Caco-2 (cell line): ENCODE results near the gene SCAP. TPM values are rescaled to one million over a fixed set of nuclear protein-coding genes. Genes with fewer than 3 reads are reported as not detected.

Experiments used
- BruUV-seq: library from RNA; stranded (reverse); fragments of 400-500 nt; replicated peaks from 2 replicates; lab custom pipeline; 2021; lab: Mats Ljungman, UMichigan
- CTCF ChIA-PET: fragments of 300-600 bp; sonication (Branson Sonifier 250); formaldehyde crosslinking; loops from one replicate; lab custom pipeline; 2022; ENCODE audit warnings: antibody characterized with exemption; lab: Charles Lee
- POLR2A ChIA-PET: fragments of 300-600 bp; sonication (Branson Sonifier 250); formaldehyde crosslinking; loops from one replicate; lab custom pipeline; 2022; ENCODE audit warnings: antibody characterized with exemption; lab: Charles Lee
- DNase-seq, 2 experiments: peaks; one replicate each; pipeline versions ENCODE4 v3.0.0 to v3.0.0-alpha.2; 2020 to 2022
- H3K27me3 ChIP-seq: replicated peaks from 2 replicates; pipeline ENCODE4 v1.6.0; 2011; ENCODE audit warnings: low read length; ENCODE audit not compliant: control insufficient read depth, insufficient read depth
- H3K36me3 ChIP-seq: 2 replicates; pipeline ENCODE4 v1.5.1; 2011; ENCODE audit warnings: low read length; ENCODE audit not compliant: control insufficient read depth, insufficient read depth
- H3K4me1 ChIP-seq: fragments of 250-450 bp; sonication (Bioruptor Pico); 2 replicates; pipeline ENCODE4 v1.5.1; 2020; ENCODE audit warnings: mild to moderate bottlenecking
- H3K4me3 ChIP-seq: 2 replicates; pipeline ENCODE4 v1.5.1; 2011; ENCODE audit warnings: low read depth, mild to moderate bottlenecking, control low read depth, low read length
- H3K9me3 ChIP-seq: fragments of 250-450 bp; sonication (Bioruptor Pico); 2 replicates; pipeline ENCODE4 v1.5.1; 2020; ENCODE audit warnings: mild to moderate bottlenecking, moderate library complexity
- H3K27ac Mint-ChIP-seq: one replicate; pipeline ENCODE4 v1.8.0; 2022; ENCODE audit warnings: mixed read lengths; ENCODE audit not compliant: unreplicated experiment
- H3K27me3 Mint-ChIP-seq: one replicate; pipeline ENCODE4 v1.8.0; 2022; ENCODE audit warnings: mixed read lengths; ENCODE audit not compliant: insufficient read depth, unreplicated experiment
- H3K36me3 Mint-ChIP-seq: one replicate; pipeline ENCODE4 v1.8.0; 2022; ENCODE audit warnings: mild to moderate bottlenecking, mixed read lengths; ENCODE audit not compliant: insufficient read depth, unreplicated experiment
- H3K4me1 Mint-ChIP-seq: one replicate; pipeline ENCODE4 v1.8.0; 2022; ENCODE audit warnings: low read depth, mixed read lengths; ENCODE audit not compliant: unreplicated experiment
- H3K4me3 Mint-ChIP-seq: one replicate; pipeline ENCODE4 v1.8.0; 2022; ENCODE audit warnings: mild to moderate bottlenecking, moderate library complexity, mixed read lengths; ENCODE audit not compliant: unreplicated experiment
- H3K9me3 Mint-ChIP-seq: one replicate; pipeline ENCODE4 v1.8.0; 2022; ENCODE audit warnings: mixed read lengths; ENCODE audit not compliant: unreplicated experiment
- CTCF ChIP-seq, 2 experiments: fragments of 200-600 bp in 1 of 2; IDR thresholded peaks; 1 replicate in 1 of 2; 2 replicates in 1 of 2; pipeline versions ENCODE4 v1.5.1 to v1.8.0; 2011 to 2022; ENCODE audit warnings: antibody characterized with exemption in 1 of 2, control low read depth in 1 of 2, inconsistent platforms in 1 of 2, low read depth in 1 of 2, low read length in 1 of 2, mild to moderate bottlenecking in 1 of 2, moderate library complexity in 1 of 2; ENCODE audit not compliant: insufficient read depth in 1 of 2, severe bottlenecking in 1 of 2, unreplicated experiment in 1 of 2
- intact Hi-C: fragments of 100-400 bp; cut with micrococcal nuclease; formaldehyde crosslinking; loops from one replicate; pipeline ENCODE4 v1.10.0; 2022; ENCODE audit not compliant: unreplicated experiment
- total RNA-seq: library from RNA; stranded (reverse); gene quantifications from 2 replicates; pipeline ENCODE4 v1.2.3, GENCODE V29; 2022

The SCAP gene
- total RNA-seq, 1 experiment from 2014 or later: 115 TPM

GRCh38 chr3:47495111-47495510, 19.4 kb upstream of the SCAP start:
- DNase-seq: no peak
- H3K9me3 Mint-ChIP-seq: no peaks in the 10 kb centered on the region
- POLR2A ChIA-PET: no interaction called here
- no TSS peak for BruUV-seq
- CTCF ChIA-PET: no interaction called here
- Histone ChIP-seq H3K4me3 (no peak overlapping the region), H3K27me3 (no peaks in the 10 kb centered on the region), H3K9me3 (no peaks in the 10 kb centered on the region), H3K36me3 (peaks cover 2% of the 10 kb centered on the region; the same call in 1 of the 2 replicates), H3K4me1 (no peaks in the 10 kb centered on the region)
- H3K27me3 Mint-ChIP-seq: no peaks in the 10 kb centered on the region
- TF ChIP-seq CTCF (IDR thresholded peaks at IDR 0.05; ENCODE audit: insufficient read depth in 1 of 2, low read depth in 1 of 2, low read length in 1 of 2, severe bottlenecking in 1 of 2, unreplicated experiment in 1 of 2): no peak
- H3K36me3 Mint-ChIP-seq: peaks cover 35% of the 10 kb centered on the region
- H3K27ac Mint-ChIP-seq: no peak overlapping the region
- H3K4me3 Mint-ChIP-seq: no peak overlapping the region
- intact Hi-C loops: no loop called here
- no peaks in the 10 kb centered on the region for H3K4me1 Mint-ChIP-seq

- Mint-ChIP-seq H3K36me3 (peaks cover 22% of the 10 kb centered on the region), H3K27me3 (no peaks in the 10 kb centered on the region), H3K27ac (no peak overlapping the region), H3K4me3 (no peak overlapping the region), H3K9me3 (no peaks in the 10 kb centered on the region), H3K4me1 (no peaks in the 10 kb centered on the region)
- CTCF ChIA-PET: no interaction called here
- Histone ChIP-seq H3K36me3 (0 out of 2 replicates have a peak, but pooled peaks cover 2% of the 10 kb centered on the region), H3K9me3 (no peaks in the 10 kb centered on the region), H3K4me1 (no peaks in the 10 kb centered on the region), H3K4me3 (no peak overlapping the region), H3K27me3 (no peaks in the 10 kb centered on the region)
- POLR2A ChIA-PET: no interaction called here
- TF ChIP-seq CTCF (IDR thresholded peaks at IDR 0.05; ENCODE audit: insufficient read depth in 1 of 2, low read depth in 1 of 2, low read length in 1 of 2, severe bottlenecking in 1 of 2, unreplicated experiment in 1 of 2): no peak
- no peak for DNase-seq
- no TSS peak for BruUV-seq
- intact Hi-C loops: no loop called here
Observed at GRCh38 chr3:47491777-47492176, 16.0 kb upstream of the SCAP start.

GRCh38 chr3:47491186-47491585, 15.4 kb upstream of the SCAP start:
- H3K27me3 ChIP-seq: no peaks in the 10 kb centered on the region
- Mint-ChIP-seq H3K9me3 (no peaks in the 10 kb centered on the region), H3K27me3 (no peaks in the 10 kb centered on the region), H3K4me1 (no peaks in the 10 kb centered on the region), H3K27ac (no peak overlapping the region), H3K36me3 (peaks cover 16% of the 10 kb centered on the region), H3K4me3 (no peak overlapping the region)
- POLR2A ChIA-PET: no interaction called here
- H3K4me3 ChIP-seq: no peak overlapping the region
- no peak for TF ChIP-seq CTCF (IDR thresholded peaks at IDR 0.05; ENCODE audit: insufficient read depth in 1 of 2, low read depth in 1 of 2, low read length in 1 of 2, severe bottlenecking in 1 of 2, unreplicated experiment in 1 of 2)
- intact Hi-C loops: no loop called here
- no peaks in the 10 kb centered on the region for H3K4me1 ChIP-seq
- no peaks in the 10 kb centered on the region for H3K9me3 ChIP-seq
- BruUV-seq: no TSS peak
- no peak for DNase-seq
- H3K36me3 ChIP-seq: 0 out of 2 replicates have a peak, but pooled peaks cover 2% of the 10 kb centered on the region
- CTCF ChIA-PET: no interaction called here
